Measurements from ENCODE around the gene VWA5B2. TPM values are rescaled to one million over a fixed set of nuclear protein-coding genes. Genes with fewer than 3 reads are reported as not detected.
A peak's percentile ranks its signal among the peaks of the same experiment; 100 is the strongest.

Gene VWA5B2
- total RNA-seq, 1 experiment from 2014 or later = 10.6 TPM

GRCh38 chr3:184284696-184285095 lies 55.3 kb downstream of the VWA5B2 start:
- no peak overlapping the region for H3K27ac ChIP-seq (ENCODE audit: low read depth, low read length)
- ATAC-seq = peak; percentile 83
- no peak overlapping the region for H3K4me2 ChIP-seq (ENCODE audit: low read length)
- H3K4me1 ChIP-seq (ENCODE audit: control insufficient read depth in 1 of 2, insufficient read depth in 2 of 2, low read length in 2 of 2) = peaks cover 0 to 2% of the 10 kb centered on the region in 2 experiments; a peak in 1 of 4 replicates
- peak; percentile 70 for DNase-seq (ENCODE audit: low read depth, low spot score)
- no peaks in the 10 kb centered on the region for H3K36me3 ChIP-seq (ENCODE audit: control insufficient read depth in 1 of 2, insufficient read depth in 2 of 2, low read length in 2 of 2)
- POLR2A ChIA-PET = no interaction called here
- RAD21 ChIA-PET (ENCODE audit: low non-redundant PET in 1 of 2, low total read pairs in 2 of 2, uncharacterized antibody in 2 of 2, unreplicated experiment in 2 of 2) = interaction anchor here in 1 of 2 experiments (1.0 kb wide), 1 partner anchor 140 kb away, joined by 3 read pairs; no protein-coding TSS in a partner anchor
- BruUV-seq (replicated peaks) = no TSS peak
- no peaks in the 10 kb centered on the region for H4K20me1 ChIP-seq (ENCODE audit: insufficient read depth)
- no peak overlapping the region for H2AFZ ChIP-seq (ENCODE audit: low read depth, low read length, poor library complexity, severe bottlenecking)
- no peaks in the 10 kb centered on the region for H3K9me2 ChIP-seq (ENCODE audit: insufficient read depth)
- TF ChIP-seq REST (IDR thresholded peaks at IDR 0.05; ENCODE audit: low read depth) = no peak
- TF ChIP-seq CTCF (IDR thresholded peaks at IDR 0.05 in 2 of 3, conservative IDR thresholded peaks at IDR 0.05 in 1 of 3; ENCODE audit: borderline replicate concordance in 1 of 3, insufficient read depth in 1 of 3, low read depth in 2 of 3, low read length in 2 of 3) = peak; percentile 64 to 82 (median 67)
- TF ChIP-seq RAD21 (IDR thresholded peaks at IDR 0.05; ENCODE audit: low read depth) = peak; percentile 88
- CTCF ChIA-PET = interaction anchor here (0.9 to 1.6 kb wide), 6 partner anchors 10 to 392 kb away, joined by 3 to 15 read pairs (median 5); no protein-coding TSS in a partner anchor
- no peaks in the 10 kb centered on the region for H3K9me3 ChIP-seq (ENCODE audit: control insufficient read depth in 1 of 2, insufficient read depth in 1 of 2, low read depth in 1 of 2, low read length in 2 of 2)
- intact Hi-C loops (cut with micrococcal nuclease) = loop anchor here (1.0 to 10.0 kb wide), 4 partner anchors 34 to 820 kb away; partner anchors contain the start of gene ABCC5
- H3K27me3 ChIP-seq (ENCODE audit: insufficient read depth, low read length) = no peaks in the 10 kb centered on the region
- H3K9ac ChIP-seq (ENCODE audit: low read length) = no peak overlapping the region
- H3K4me3 ChIP-seq (replicated peaks in 1 of 2; ENCODE audit: low read depth in 1 of 2, low read length in 2 of 2) = no peak overlapping the region
- H3K79me2 ChIP-seq (ENCODE audit: insufficient read depth, low read length) = no peaks in the 10 kb centered on the region
